Transverse colon (tissue), 4 donors: Measurements from ENCODE around the gene FAM110A.

Experiments
- POLR2AphosphoS5 ChIP-seq, 3 donors: sonication (generic); formaldehyde crosslinking; IDR thresholded peaks; one replicate each; pipeline ENCODE4 v1.6.1; 2016; ENCODE audit warnings: antibody characterized with exemption in 3 of 3
- TF ChIP-seq, protein P1 (sequence below), 5 experiments: fragments of 200-600 bp in 3 of 5; fragments of 450-650 bp in 2 of 5; sonication (generic) in 3 of 5; IDR thresholded peaks; 1 replicate in 2 of 5; 2 replicates in 3 of 5; pipeline ENCODE4 v1.5.1; 2016 to 2017; ENCODE audit warnings: antibody characterized with exemption in 5 of 5, inconsistent platforms in 3 of 5, mild to moderate bottlenecking in 2 of 5, moderate library complexity in 1 of 5

- TF ChIP-seq, protein P1, sequence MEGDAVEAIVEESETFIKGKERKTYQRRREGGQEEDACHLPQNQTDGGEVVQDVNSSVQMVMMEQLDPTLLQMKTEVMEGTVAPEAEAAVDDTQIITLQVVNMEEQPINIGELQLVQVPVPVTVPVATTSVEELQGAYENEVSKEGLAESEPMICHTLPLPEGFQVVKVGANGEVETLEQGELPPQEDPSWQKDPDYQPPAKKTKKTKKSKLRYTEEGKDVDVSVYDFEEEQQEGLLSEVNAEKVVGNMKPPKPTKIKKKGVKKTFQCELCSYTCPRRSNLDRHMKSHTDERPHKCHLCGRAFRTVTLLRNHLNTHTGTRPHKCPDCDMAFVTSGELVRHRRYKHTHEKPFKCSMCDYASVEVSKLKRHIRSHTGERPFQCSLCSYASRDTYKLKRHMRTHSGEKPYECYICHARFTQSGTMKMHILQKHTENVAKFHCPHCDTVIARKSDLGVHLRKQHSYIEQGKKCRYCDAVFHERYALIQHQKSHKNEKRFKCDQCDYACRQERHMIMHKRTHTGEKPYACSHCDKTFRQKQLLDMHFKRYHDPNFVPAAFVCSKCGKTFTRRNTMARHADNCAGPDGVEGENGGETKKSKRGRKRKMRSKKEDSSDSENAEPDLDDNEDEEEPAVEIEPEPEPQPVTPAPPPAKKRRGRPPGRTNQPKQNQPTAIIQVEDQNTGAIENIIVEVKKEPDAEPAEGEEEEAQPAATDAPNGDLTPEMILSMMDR (IDR thresholded peaks at IDR 0.05), result no peak
- TF ChIP-seq POLR2AphosphoS5 (IDR thresholded peaks at IDR 0.05), result no peak
These were observed 31.9 kb downstream of the FAM110A start for GRCh38 chr20:865440-865839.
